PC-9 (cell line): ENCODE measurements around the gene OR5H6.

Experiments
- CTCF ChIP-seq: fragments of 200-600 bp; sonication (generic); conservative IDR thresholded peaks from 2 replicates; pipeline ENCODE4 v1.6.1; 2017; ENCODE audit warnings: mixed run types, antibody characterized with exemption, mild to moderate bottlenecking, moderate library complexity
- EZH2 ChIP-seq: fragments of 200-600 bp; sonication (generic); IDR thresholded peaks from 2 replicates; pipeline ENCODE4 v1.8.0; 2017; ENCODE audit warnings: antibody characterized with exemption, low read depth

- no peak for TF ChIP-seq CTCF
- no peak for TF ChIP-seq EZH2
Observed at GRCh38 chr3:98291332-98291957, 27.4 kb downstream of the OR5H6 start.
